ENCODE measurements around the gene KRT80. TPM values are rescaled to one million over a fixed set of nuclear protein-coding genes. Genes with fewer than 3 reads are reported as not detected.

The KRT80 gene
- polyA plus RNA-seq, 1 donor (not counting 4 experiments of a cell fraction or from before 2014, with no cell fraction given): 4.1 TPM

DNA sequence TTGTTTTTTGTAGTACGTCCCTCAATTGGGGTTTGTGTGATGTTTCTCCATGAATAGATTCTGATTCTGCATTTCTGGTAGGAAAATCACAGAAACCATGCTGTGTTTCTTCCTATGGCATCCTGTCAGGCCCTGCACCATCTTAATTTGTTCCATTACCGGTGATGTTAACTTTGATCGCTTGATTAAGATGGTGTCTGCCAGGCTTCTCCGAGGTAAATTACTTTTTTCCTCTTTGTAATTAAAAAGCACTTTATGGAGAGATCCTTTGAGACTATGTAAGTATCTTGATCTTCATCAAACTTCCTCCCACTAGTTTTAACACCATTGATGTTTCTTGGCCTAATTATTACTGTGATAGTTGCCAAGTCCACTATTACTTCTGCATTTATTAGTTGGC, 26.2 kb upstream of the KRT80 start:
- Histone ChIP-seq H4K20me1 (ENCODE audit: control insufficient read depth, extremely low read depth, insufficient read depth, low read length) (no peaks in the 10 kb centered on the region), H3K27me3 (ENCODE audit: control insufficient read depth, extremely low read depth, insufficient read depth, low read length) (no peaks in the 10 kb centered on the region), H3K4me1 (ENCODE audit: control insufficient read depth, extremely low read depth, insufficient read depth, low read length) (peaks cover 62% of the 10 kb centered on the region), H3K36me3 (ENCODE audit: control insufficient read depth in 2 of 2, extremely low read depth in 1 of 2, insufficient read depth in 2 of 2, low read length in 2 of 2) (no peaks in the 10 kb centered on the region), H3K27ac (ENCODE audit: control insufficient read depth, insufficient read depth, low read length) (peak overlapping the region; percentile 44), H3K9me3 (ENCODE audit: control insufficient read depth, low read depth, low read length) (no peaks in the 10 kb centered on the region), H2AFZ (ENCODE audit: control insufficient read depth, low read length) (no peak overlapping the region), H3K9me1 (ENCODE audit: control insufficient read depth, extremely low read depth, insufficient read depth, low read length) (no peaks in the 10 kb centered on the region), H3K4me2 (ENCODE audit: control insufficient read depth, extremely low read depth, insufficient read depth, low read depth, low read length) (peak overlapping the region; percentile 49), H3K4me3 (ENCODE audit: control insufficient read depth in 2 of 3, extremely low read depth in 1 of 3, insufficient read depth in 2 of 3, low read depth in 1 of 3, low read length in 3 of 3) (no peak overlapping the region), H3K79me2 (ENCODE audit: control insufficient read depth, insufficient read depth, low read length) (no peaks in the 10 kb centered on the region), H3K9ac (ENCODE audit: control insufficient read depth, extremely low read depth, insufficient read depth, low read length) (no peak overlapping the region)
- TF ChIP-seq EZH2 (IDR thresholded peaks at IDR 0.05; ENCODE audit: low read length): no peak
- TF ChIP-seq, protein P1, sequence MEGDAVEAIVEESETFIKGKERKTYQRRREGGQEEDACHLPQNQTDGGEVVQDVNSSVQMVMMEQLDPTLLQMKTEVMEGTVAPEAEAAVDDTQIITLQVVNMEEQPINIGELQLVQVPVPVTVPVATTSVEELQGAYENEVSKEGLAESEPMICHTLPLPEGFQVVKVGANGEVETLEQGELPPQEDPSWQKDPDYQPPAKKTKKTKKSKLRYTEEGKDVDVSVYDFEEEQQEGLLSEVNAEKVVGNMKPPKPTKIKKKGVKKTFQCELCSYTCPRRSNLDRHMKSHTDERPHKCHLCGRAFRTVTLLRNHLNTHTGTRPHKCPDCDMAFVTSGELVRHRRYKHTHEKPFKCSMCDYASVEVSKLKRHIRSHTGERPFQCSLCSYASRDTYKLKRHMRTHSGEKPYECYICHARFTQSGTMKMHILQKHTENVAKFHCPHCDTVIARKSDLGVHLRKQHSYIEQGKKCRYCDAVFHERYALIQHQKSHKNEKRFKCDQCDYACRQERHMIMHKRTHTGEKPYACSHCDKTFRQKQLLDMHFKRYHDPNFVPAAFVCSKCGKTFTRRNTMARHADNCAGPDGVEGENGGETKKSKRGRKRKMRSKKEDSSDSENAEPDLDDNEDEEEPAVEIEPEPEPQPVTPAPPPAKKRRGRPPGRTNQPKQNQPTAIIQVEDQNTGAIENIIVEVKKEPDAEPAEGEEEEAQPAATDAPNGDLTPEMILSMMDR (optimal IDR thresholded peaks at IDR 0.05 in 1 of 3, IDR thresholded peaks at IDR 0.05 in 1 of 3, conservative IDR thresholded peaks at IDR 0.05 in 1 of 3; ENCODE audit: extremely low read depth in 1 of 3, insufficient read depth in 2 of 3, low read length in 3 of 3): no peak
- dilution Hi-C loops (cut with MboI; ENCODE audit: extremely low pct_ligation_motif_present, low sequenced_read_pairs): no loop called here
- DNase-seq (ENCODE audit: low read depth, low spot score) (no peak), FAIRE-seq (no peak)

DNA sequence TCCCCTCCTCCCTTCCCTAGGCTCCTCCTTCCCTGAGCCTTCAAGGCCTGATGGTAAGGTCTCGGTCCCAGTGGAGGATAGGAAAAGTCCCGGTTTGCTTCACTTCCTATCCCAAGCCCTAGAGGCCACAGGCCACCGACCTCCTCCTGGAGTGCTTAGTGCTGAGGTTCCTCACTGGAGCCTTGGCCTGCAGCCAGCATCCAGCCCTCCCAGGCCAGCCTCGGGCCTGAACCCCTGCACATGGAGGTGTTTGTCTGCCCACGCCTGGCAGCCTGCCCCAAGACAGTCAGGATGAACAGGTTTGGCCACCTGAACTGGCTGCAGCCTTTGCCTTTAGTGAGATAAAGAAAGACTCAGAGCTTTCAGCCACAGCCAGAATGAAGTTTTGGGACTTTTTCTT, 25.4 kb upstream of the KRT80 start:
- Histone ChIP-seq H3K27ac (ENCODE audit: control insufficient read depth, insufficient read depth, low read length) (peak overlapping the region; percentile 49), H4K20me1 (ENCODE audit: control insufficient read depth, extremely low read depth, insufficient read depth, low read length) (no peaks in the 10 kb centered on the region), H3K4me2 (ENCODE audit: control insufficient read depth, extremely low read depth, insufficient read depth, low read depth, low read length) (peak overlapping the region; percentile 49), H2AFZ (ENCODE audit: control insufficient read depth, low read length) (no peak overlapping the region), H3K4me3 (ENCODE audit: control insufficient read depth in 2 of 3, extremely low read depth in 1 of 3, insufficient read depth in 2 of 3, low read depth in 1 of 3, low read length in 3 of 3) (peak overlapping the region in 1 of 3 experiments; percentile 3), H3K27me3 (ENCODE audit: control insufficient read depth, extremely low read depth, insufficient read depth, low read length) (no peaks in the 10 kb centered on the region), H3K79me2 (ENCODE audit: control insufficient read depth, insufficient read depth, low read length) (no peaks in the 10 kb centered on the region), H3K36me3 (ENCODE audit: control insufficient read depth in 2 of 2, extremely low read depth in 1 of 2, insufficient read depth in 2 of 2, low read length in 2 of 2) (no peaks in the 10 kb centered on the region), H3K9me1 (ENCODE audit: control insufficient read depth, extremely low read depth, insufficient read depth, low read length) (no peaks in the 10 kb centered on the region), H3K9me3 (ENCODE audit: control insufficient read depth, low read depth, low read length) (no peaks in the 10 kb centered on the region), H3K4me1 (ENCODE audit: control insufficient read depth, extremely low read depth, insufficient read depth, low read length) (peaks cover 61% of the 10 kb centered on the region), H3K9ac (ENCODE audit: control insufficient read depth, extremely low read depth, insufficient read depth, low read length) (peak overlapping the region; percentile 45)
- dilution Hi-C loops (cut with MboI; ENCODE audit: extremely low pct_ligation_motif_present, low sequenced_read_pairs): no loop called here
- no peak for DNase-seq (ENCODE audit: low read depth, low spot score)
- FAIRE-seq: peak; percentile 34
- TF ChIP-seq EZH2 (IDR thresholded peaks at IDR 0.05; ENCODE audit: low read length): no peak
- TF ChIP-seq, protein P1 (optimal IDR thresholded peaks at IDR 0.05 in 1 of 3, IDR thresholded peaks at IDR 0.05 in 1 of 3, conservative IDR thresholded peaks at IDR 0.05 in 1 of 3; ENCODE audit: extremely low read depth in 1 of 3, insufficient read depth in 2 of 3, low read length in 3 of 3): no peak
